DMS153 (cell line): ENCODE data around the gene TEX264.
"Not testable (repeated sequence)": the region's sequence is repeated elsewhere in the genome, so short reads cannot be mapped to it uniquely, and the experiment has no call there.

ENCODE experiments used
- DNase-seq: peaks from one replicate; lab custom pipeline; 2025; lab: John Stamatoyannopoulos, UW

Gene TEX264

DNA sequence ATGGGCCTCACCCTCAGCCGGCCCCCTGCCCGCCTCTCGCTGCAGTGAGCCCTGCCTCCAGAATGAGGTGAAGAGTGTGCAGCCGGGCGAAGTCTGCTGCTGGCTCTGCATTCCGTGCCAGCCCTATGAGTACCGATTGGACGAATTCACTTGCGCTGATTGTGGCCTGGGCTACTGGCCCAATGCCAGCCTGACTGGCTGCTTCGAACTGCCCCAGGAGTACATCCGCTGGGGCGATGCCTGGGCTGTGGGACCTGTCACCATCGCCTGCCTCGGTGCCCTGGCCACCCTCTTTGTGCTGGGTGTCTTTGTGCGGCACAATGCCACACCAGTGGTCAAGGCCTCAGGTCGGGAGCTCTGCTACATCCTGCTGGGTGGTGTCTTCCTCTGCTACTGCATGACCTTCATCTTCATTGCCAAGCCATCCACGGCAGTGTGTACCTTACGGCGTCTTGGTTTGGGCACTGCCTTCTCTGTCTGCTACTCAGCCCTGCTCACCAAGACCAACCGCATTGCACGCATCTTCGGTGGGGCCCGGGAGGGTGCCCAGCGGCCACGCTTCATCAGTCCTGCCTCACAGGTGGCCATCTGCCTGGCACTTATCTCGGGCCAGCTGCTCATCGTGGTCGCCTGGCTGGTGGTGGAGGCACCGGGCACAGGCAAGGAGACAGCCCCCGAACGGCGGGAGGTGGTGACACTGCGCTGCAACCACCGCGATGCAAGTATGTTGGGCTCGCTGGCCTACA lies 44.4 kb downstream of the TEX264 start:
- no peak for DNase-seq

DNA sequence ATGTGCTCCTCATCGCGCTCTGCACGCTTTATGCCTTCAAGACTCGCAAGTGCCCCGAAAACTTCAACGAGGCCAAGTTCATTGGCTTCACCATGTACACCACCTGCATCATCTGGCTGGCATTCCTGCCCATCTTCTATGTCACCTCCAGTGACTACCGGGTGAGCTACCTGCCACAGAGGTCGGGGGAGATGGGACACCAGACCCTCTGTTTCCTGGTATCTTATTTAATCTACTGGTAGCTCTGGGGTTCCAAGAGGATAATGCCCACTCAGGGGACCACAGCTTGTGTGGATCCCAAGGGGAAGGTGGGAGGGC lies 44.9 kb downstream of the TEX264 start:
- DNase-seq: no peak

DNA sequence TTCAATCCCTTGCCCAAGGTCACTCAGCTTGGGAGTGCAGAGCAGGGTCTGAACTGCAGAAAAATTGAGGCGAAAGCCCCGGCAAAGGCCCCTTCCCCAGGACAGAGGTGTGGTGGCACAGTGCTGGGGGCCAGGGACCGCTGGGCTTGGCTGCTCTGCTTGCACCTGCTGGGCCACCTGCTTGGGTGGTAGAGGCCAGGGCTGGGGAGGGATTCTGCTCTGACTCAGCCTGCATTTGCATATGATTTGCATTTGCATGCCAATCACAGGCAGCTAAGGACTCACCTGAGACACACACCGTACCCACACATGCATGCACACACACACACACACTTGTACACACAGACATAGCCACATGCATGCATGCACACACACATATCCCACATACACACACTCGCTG lies 45.8 kb downstream of the TEX264 start:
- DNase-seq: no peak

DNA sequence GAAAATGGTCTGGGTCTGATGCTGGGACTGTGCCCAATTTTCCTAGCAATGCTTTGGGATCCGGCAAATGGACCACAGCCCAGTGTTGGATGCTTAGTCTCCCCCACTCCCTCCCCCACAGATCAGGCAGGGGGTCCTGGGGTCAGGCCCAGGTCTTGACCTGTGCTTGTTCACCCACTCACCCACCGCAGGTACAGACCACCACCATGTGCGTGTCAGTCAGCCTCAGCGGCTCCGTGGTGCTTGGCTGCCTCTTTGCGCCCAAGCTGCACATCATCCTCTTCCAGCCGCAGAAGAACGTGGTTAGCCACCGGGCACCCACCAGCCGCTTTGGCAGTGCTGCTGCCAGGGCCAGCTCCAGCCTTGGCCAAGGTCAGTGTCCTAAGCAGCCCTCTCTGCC lies 46.4 kb downstream of the TEX264 start:
- DNase-seq: no peak

DNA sequence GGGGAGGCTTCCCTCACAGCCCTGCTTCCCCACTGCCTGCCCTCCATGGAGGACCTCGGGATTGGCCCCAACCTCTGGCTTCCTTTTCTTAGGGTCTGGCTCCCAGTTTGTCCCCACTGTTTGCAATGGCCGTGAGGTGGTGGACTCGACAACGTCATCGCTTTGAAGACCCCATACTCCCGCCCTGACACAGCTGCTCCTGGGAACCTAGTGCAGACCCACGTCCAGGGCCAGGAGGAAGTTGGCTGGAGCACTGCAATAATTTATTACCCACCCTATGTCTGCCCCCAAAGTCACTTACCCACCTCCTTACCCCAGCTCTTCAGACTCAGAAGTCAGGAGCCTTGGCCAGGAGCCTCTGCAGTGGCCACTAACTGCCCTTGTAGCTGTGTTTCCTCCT lies 46.9 kb downstream of the TEX264 start:
- no peak for DNase-seq

DNA sequence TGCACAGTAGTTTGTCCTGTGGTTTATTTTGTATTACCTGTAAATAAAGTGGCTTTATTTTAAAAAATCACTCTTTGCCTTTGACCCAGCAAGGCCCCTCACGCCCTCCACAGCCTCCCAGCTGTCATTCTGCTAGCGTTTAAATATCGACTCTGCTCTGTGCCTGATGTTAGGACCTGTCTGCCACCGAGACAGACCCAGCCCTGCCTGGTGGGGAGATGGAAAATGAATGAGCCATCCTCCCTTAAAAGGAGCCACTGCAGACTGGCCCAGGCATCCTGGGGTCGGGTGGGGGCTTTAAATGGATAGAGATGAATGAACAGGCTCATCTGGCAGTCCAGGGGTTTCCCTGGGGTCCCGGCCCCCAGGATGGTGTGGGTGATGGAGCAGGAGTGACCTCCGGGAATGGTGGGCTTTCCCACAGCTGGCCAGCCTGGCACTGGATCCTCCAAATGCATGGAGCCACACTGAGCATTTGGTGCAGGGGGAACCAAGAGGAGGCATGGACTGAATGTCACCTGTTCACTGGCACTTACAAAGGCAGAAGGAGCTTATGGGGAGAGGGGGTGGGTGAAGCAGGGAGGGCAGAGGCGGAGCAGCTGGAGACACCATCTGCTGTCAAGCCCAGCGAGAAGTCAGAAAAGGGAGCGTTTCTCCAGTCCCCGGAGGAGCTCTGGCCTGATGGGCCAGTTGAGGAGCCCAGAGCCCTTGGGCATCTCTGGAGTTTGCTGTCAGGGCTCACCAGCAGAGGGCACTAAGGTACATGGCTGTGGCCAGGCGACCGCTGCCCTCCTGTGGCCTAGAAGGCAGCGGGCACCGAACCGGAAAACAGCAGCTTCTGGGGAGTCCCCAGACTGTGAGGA lies 47.7 kb downstream of the TEX264 start:
- no peak for DNase-seq

DNA sequence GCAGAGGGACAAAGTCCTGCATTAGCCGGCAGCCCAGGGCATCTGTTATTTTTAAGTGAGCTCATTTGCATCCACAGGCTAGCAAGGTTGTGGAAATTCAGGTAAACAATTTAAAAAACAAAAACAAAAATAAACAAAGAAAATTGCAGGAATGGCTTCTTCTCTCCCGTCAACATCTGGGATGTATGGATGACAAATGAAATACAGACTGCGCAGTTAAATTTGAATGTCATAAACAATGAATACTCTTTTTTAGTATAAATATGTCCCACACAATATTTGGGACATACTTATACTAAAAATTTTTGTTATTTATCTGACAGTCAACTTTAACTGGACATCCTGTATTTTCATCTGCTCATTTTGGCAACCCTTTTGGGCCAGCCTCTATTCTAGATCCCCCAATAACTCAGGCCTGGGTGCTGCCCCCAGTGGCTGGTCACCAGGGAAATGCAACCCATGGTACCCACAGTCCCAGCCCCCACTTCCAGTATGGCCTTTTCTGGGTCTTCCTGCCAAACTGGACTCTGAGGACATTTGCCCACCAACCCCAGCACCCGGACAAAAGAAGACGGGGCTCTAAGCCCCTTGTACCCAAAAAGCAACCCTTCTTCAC lies 48.5 kb downstream of the TEX264 start:
- DNase-seq: no peak

DNA sequence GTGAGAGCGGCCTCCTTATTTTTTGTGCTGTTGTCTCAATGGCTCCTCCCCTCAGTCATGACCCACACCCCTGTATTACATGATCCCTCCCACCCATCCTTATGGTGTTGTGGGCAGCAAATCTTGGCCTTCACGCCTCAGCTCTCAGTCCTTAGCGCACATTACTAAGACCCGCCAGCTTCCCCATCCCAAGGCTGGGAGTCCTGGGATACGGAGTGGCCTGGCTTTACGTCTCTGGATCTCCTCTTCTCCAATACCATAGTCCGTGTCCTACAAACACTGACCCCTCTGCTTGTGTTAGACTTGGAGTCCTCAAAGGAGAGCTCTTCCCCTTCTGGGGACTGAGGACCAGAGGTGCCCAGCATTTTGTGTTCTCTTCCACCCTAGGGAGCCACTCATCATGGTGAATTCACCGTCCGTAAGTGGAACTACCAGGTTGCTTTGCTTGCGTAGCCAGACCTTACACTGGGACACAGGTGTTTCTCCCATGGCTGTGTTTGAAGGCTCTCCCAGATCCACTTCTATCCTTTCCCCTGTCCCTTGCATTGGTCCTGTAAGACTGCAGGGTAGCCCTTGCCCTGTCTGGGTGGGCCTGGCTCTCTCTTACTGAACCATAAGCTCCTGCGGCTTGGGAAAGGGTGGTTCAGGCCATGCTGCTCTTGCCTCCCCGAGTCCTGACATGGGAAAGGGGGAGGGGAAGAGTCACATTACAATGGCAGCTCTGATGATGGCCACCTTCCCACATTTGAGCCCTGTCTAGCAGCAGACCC lies 49.4 kb downstream of the TEX264 start:
- no peak for DNase-seq

DNA sequence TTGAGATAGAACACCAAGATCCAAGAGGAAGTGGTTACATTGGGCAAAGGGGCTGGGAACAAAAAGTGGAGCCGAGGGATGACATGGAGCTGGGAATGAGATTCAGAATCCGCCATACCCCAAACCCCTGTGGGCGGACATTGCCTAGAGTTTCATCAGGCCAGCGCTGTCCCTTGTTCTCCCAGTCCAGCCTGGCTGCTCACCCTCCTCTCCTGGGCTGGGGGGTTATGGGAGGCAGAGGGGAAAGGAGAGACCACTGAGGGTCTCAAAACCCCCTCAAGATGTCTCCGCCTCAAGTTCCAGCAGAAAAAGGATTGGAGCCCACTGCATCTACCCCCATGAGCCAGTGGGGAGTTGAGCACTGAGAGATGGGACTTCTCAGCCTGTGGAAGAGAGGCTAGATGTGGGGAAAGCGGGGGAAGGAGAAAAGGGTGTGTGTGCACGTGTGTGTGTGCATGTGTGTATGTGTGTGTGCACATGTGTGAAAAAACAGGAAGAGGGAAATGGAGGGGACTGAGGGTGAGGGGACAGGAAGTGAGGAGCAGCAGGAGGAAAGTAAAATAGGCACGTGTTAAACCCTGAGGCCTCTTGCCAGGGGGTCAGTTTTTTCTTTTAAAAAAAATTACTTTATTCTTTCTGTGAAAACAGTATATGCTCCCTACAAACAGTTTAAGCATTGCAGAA lies 50.2 kb downstream of the TEX264 start:
- no peak for DNase-seq

DNA sequence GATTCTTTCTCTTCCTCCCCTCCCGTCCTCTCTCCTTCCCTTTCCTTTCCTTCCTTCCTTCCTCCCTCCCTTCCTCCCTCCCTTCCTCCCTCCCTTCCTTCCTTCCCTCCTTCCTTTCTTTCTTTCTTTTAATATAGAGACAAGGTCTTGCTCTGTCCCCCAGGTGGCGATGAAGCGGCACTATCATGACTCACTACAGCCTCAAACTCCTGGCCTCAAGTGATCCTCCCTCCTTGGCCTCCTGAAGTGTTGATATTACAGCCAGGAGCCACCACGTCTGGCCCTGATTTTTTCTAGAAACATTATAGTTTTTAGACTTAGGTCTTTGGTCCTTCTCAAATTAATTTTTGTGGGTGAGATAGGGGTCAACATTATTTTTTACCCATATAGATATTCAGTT lies 51.3 kb downstream of the TEX264 start:
- no peak for DNase-seq

DNA sequence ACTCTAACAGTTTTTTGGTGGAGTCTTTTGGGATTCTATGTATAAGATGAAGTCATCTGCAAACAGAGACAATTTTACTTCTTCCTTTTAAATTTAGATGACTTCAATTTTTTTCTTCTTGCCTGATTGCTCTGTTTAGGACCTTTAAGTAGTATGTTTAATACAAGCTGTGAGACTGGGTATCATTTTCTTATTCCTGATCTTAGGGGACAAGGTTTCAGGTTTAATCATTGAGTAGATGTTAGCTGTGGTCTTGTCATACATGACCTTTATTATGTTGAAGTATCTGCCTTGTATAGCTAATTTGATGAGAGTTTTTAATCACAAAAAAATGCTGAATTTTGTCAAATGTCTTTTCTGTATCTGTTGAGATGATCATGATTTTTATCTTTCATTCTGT lies 56.4 kb downstream of the TEX264 start:
- DNase-seq: no peak

DNA sequence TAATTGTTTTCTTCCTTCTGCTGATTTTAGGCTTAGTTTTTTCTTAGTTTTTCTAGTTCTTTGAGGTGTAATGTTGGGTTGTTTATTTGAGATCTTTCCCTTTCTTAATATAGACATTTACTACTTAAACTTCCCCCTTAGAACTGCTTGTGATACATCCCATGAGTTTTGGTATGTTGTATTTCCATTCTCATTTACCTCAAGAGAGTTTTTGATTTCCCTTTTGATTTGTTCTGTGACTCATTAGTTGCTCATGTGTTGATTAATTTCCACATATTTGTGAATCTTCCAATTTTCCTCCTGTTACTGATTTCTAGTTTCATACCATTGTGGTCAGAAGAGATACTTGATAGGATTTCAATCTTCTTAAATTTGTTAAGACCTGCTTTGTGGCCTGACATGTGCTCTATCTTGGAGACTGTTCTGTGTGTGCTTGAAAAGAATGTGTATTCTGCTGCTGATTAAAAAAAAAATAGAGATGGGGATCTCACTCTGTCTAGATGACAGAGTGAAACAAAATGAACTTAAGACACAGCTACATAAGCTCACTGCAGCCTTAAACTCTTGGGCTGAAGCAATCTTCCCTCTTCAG lies 58.1 kb downstream of the TEX264 start:
- no peak for DNase-seq

DNA sequence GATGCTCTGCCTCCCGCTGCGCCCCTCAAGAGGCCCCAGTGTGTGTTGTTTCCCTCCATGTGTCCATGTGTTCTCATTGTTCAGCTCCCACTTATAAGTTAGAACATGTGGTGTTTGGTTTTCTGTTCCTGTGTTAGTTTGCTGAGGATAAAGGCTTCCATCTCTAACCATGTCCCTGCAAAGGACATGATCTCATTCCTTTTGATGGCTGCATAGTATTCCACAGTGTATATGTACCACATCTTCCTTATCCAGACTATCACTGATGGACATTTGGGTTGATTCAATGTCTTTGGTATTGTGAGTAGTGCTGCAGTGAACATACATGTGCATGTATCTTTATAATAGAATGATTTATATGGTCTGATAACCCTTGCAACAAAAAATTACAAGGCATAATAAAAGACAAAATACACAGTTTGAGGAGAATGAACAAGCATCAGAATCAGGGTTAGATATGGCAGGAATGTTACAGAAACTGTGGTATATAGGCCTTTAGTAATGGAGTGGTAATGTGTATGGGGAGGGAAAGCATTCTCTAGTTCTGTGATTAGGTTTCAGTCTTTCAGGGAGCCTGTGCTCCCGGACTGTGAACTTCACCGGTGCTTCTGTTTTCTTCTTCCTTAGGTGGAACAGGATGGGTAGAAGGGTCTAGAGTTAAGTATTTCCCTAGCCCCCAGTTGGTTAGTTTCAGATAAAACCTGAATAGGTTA lies 63.0 kb downstream of the TEX264 start:
- no peak for DNase-seq

DNA sequence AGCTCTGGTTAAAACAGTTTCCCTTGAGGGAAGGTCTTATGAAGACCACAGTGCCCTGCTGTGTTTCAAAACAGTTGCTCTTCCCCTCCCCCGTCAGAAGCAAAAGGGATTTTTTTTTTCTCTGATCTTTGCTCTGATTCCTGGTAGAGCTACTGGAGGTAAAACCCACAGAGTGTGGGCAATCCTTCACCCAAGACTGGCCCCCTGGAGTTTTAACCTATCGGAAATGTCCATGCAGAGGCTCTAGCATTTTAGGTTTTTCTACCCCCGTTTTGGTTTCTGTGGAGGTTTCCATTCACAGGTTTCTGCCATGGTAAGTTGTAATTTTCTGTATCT lies 63.5 kb downstream of the TEX264 start:
- no peak for DNase-seq

DNA sequence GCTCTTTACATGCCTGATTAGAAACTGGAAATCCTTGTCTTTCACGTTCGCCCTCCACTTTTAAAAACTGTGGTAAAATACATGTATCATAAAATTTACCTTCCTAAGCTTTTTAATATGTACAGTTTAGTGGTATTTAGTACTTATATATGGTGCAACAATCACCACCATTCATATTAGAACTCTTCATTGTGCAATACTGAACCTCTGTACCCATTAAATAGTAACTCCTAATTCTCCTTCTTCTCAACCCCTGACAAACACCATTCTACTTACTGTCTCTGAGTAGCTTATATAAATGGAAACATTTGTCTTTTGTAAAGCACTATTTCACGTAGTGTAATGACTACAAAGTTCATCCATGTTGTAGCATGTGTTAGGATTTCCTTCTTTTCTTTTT lies 64.0 kb downstream of the TEX264 start:
- no peak for DNase-seq

DNA sequence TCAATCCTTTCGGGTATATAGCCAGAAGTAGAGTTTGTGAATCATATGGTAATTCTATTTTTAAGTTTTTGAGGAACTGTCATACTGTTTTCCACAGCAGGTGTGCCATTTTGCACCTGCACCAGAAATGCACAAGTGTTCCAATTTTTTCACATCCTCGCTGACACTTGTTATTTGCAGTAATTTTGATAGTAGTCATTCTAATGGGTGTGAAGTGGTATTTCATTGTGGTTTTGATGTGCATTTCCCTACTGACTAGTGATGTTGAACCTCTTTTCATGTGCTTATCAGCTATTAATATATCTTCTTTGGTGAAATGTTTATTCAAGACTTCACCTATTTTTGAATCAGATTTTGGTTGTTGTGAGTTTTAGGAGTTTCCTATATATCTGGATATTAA lies 64.9 kb downstream of the TEX264 start:
- no peak for DNase-seq

DNA sequence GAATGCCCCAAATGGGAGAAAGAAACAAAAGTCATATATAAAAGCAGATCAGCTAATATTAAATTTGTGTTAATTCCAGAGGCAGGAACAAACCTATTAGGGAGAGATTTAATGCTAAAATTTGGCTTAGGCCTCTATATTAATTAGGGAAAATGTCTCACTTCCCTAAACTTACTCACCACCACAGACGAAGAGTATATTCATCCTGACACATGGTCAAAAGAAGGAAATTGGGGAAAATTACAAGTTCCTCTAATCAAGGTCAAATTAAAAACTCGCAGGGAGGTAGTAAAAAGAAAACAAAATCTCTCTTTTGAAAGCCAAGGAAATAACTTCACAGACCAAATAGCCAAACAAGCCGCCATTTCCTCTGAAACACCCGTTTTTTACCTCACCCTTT lies 68.1 kb downstream of the TEX264 start:
- DNase-seq: no peak

DNA sequence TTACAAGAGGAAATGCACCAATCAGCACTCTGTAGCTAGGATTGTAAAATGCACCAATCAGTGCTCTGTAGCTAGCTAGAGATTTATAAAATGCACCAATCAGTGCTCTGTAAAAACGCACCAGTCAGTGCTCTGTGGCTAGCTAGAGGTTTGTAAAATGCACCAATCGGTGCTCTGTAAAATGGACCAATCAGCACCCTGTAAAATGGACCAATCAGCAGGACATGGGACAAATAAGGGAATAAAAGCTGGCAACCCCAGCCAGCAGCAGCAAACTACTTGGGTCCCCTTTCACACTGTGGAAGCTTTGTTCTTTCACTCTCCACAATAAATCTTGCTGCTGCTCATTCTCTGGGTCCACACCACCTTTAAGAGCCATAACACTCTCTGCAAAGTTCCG lies 71.3 kb downstream of the TEX264 start:
- DNase-seq: not testable (repeated sequence)

DNA sequence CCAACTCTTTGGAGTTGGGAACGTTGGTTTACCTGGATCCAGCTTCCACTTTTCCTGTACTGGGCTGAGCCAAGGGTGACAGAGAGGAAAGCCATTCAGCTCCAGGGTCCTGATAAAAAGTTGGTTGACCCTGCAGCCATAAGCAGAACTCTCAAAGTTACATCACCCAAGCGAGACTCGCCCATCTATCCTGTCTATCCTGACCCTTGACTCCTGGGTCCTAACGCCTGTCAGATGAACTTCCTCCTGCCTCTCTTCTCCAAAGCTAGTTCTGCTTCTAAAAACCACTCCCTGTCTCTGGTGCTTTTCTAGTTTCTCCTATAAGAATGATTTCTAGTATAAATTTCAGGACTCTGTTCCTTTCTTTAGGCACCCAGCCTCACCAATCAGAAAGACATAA lies 71.9 kb downstream of the TEX264 start:
- DNase-seq: not testable (repeated sequence)

DNA sequence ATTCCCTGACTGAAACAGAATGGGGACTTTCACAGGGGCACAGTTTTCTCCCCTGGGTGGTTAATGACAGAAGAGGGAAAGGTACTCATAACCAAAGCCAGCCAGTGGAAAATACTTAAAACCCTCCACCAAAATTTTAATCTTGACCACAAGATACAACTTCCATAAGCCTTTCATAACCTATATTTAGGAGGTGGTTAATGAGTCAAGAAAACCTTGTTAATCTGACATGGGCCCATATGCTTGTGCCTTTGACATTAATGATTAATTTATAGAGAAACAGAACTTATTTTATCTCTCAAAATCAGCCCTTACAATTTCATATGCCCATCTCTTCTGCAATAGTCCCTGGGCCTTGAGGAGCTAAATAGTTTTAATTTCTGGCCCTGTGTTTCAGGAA lies 76.8 kb downstream of the TEX264 start:
- no peak for DNase-seq

DNA sequence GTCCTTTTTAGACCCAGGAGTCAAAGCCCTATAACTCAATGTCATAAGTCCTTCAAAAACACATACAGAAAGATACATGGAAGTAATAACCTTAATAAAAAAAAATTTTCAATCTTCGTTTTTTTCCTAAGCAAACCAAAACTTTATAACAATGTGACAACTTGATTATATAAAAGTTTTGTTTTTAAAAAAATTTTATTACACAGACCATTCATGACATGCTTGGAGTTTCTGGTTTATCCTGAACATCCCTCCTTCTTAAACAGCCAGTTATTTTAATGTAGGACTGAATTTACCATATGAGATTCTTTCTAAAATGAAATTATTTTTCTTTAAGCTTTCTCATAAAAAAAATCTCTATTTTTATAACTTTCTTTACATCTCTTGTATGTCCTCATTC lies 77.3 kb downstream of the TEX264 start:
- no peak for DNase-seq
